GM03348 (cell line): ENCODE results near the gene LHX5.

Experiments
- DNase-seq: peaks from one replicate; pipeline ENCODE4 v3.0.0; 2012; ENCODE audit warnings: low spot score

Gene LHX5

GRCh38 chr12:113477842-113478215 is 6.2 kb upstream of the LHX5 start:
- DNase-seq = no peak

GRCh38 chr12:113477171-113477841 is 5.6 kb upstream of the LHX5 start:
- no peak for DNase-seq

- DNase-seq = no peak
Observed at GRCh38 chr12:113476176-113476986, 4.7 kb upstream of the LHX5 start.

GRCh38 chr12:113475451-113476175 is 3.9 kb upstream of the LHX5 start:
- no peak for DNase-seq

- DNase-seq = no peak
Observed at GRCh38 chr12:113474635-113475436, 3.2 kb upstream of the LHX5 start.

GRCh38 chr12:113473942-113474341 is 2.3 kb upstream of the LHX5 start:
- no peak for DNase-seq

GRCh38 chr12:113473400-113473799 is 1.7 kb upstream of the LHX5 start:
- DNase-seq = no peak

- DNase-seq = no peak
Observed at GRCh38 chr12:113472191-113473121, 785 bp upstream of the LHX5 start.

- DNase-seq = no peak
Observed at GRCh38 chr12:113470871-113471618, 626 bp downstream of the LHX5 start.

- no peak for DNase-seq
Observed at GRCh38 chr12:113469949-113470743, 1.5 kb downstream of the LHX5 start.

GRCh38 chr12:113469224-113469948 is 2.3 kb downstream of the LHX5 start:
- no peak for DNase-seq

GRCh38 chr12:113468365-113469223 is 3.1 kb downstream of the LHX5 start:
- DNase-seq = no peak

- DNase-seq = no peak
Observed at GRCh38 chr12:113467502-113468364, 3.9 kb downstream of the LHX5 start.

- DNase-seq = no peak
Observed at GRCh38 chr12:113467142-113467501, 4.5 kb downstream of the LHX5 start.

- no peak for DNase-seq
Observed at GRCh38 chr12:113466454-113467141, 5.1 kb downstream of the LHX5 start.

- no peak for DNase-seq
Observed at GRCh38 chr12:113465808-113466453, 5.7 kb downstream of the LHX5 start.
